Smooth muscle cell (in vitro differentiated cells): ENCODE results near the gene PIF1. TPM values are rescaled to one million over a fixed set of nuclear protein-coding genes. Genes with fewer than 3 reads are reported as not detected.
A peak's percentile ranks its signal among the peaks of the same experiment; 100 is the strongest.

ENCODE experiments used
- DNase-seq: peaks from one replicate; lab custom pipeline; 2025; ENCODE audit not compliant: unreplicated experiment; lab: John Stamatoyannopoulos, UW
- H2AFZ ChIP-seq: fragments of 200-600 bp; sonication (generic); 2 replicates; pipeline ENCODE4 v1.6.0; 2016; ENCODE audit warnings: antibody characterized with exemption, low read depth, mild to moderate bottlenecking
- H3F3A ChIP-seq: fragments of 200-600 bp; sonication (generic); 2 replicates; pipeline ENCODE4 v1.6.0; 2017; ENCODE audit warnings: antibody characterized with exemption, low read depth
- H3K27ac ChIP-seq: fragments of 200-600 bp; sonication (generic); 2 replicates; pipeline ENCODE4 v1.5.1; 2016; ENCODE audit warnings: low read depth, mild to moderate bottlenecking
- H3K27me3 ChIP-seq: fragments of 200-600 bp; sonication (generic); 2 replicates; pipeline ENCODE4 v1.6.1; 2016; ENCODE audit warnings: low read depth, mild to moderate bottlenecking
- H3K36me3 ChIP-seq: fragments of 200-600 bp; sonication (generic); 2 replicates; pipeline ENCODE4 v1.5.1; 2016; ENCODE audit warnings: low read depth
- H3K4me1 ChIP-seq: fragments of 200-600 bp; sonication (generic); 2 replicates; pipeline ENCODE4 v1.5.1; 2016; ENCODE audit warnings: low read depth
- H3K4me2 ChIP-seq: fragments of 200-600 bp; sonication (generic); 2 replicates; pipeline ENCODE4 v1.6.0; 2016; ENCODE audit warnings: mild to moderate bottlenecking
- H3K4me3 ChIP-seq: fragments of 200-600 bp; sonication (generic); 2 replicates; pipeline ENCODE4 v1.5.1; 2016; ENCODE audit warnings: mild to moderate bottlenecking
- H3K79me2 ChIP-seq: fragments of 200-600 bp; sonication (generic); 2 replicates; pipeline ENCODE4 v1.6.0; 2016; ENCODE audit warnings: low read depth, mild to moderate bottlenecking
- H3K9ac ChIP-seq: fragments of 200-600 bp; sonication (generic); 2 replicates; pipeline ENCODE4 v1.6.0; 2016; ENCODE audit warnings: low read depth
- H3K9me3 ChIP-seq: fragments of 200-600 bp; sonication (generic); replicated peaks from 2 replicates; pipeline ENCODE4 v1.5.1; 2016; ENCODE audit warnings: low read depth
- H4K20me1 ChIP-seq: fragments of 200-600 bp; sonication (generic); 2 replicates; pipeline ENCODE4 v1.6.0; 2016; ENCODE audit warnings: low read depth
- WGBS: methylation state at CpG from one replicate; pipeline ENCODE4 v1.1.7; 2016; ENCODE audit warnings: low lambda C conversion rate; 5-methylcytosine and 5-hydroxymethylcytosine counted together
- polyA plus RNA-seq: library from polyadenylated mRNA; unstranded; fragments of >200 nt; fragmentation: Nextera tagmentation; extraction: Ambion mirVana; gene quantifications from 2 replicates; pipeline ENCODE4 v1.2.1, GENCODE V29; 2016
- total RNA-seq: library from RNA; depleted of rRNA; stranded (reverse); fragments of >200 nt; gene quantifications from 2 replicates; pipeline ENCODE4 v1.2.3, GENCODE V29; 2014
- TF ChIP-seq, protein P1 (sequence below): fragments of 200-600 bp; sonication (generic); IDR thresholded peaks from 2 replicates; pipeline ENCODE4 v1.5.1; 2017; ENCODE audit warnings: borderline replicate concordance, mild to moderate bottlenecking, antibody characterized with exemption; ENCODE audit not compliant: insufficient read depth, poor library complexity, severe bottlenecking

Gene PIF1
- total and polyA plus RNA-seq, 2 experiments from 2014 or later, result 1.5 to 1.6 TPM

DNA sequence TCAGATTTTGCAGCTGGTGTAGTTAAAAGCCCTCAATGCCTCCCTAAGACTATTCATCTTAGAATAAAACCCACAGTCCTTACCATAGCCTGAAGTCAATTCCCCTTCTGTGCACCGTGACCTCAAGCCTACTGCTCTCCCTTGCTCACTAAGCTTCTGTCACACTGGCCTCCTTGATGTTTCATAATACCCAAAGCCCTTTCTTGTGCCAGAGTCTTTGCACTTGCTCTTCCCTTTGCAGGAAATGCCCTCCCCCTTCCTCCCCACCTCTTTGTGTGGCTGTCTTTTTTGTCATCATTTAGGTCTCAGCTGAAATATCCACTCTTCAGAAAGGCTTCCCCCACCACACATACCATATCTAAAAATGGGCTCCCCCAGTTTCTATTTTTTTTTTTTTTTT, 12.1 kb upstream of the PIF1 start:
- WGBS, result 92% methylated on average over 1 of the region's 1 CpG
- Histone ChIP-seq H3K27ac (no peak overlapping the region), H3K27me3 (no peaks in the 10 kb centered on the region), H3K4me2 (no peak overlapping the region), H3K4me3 (no peak overlapping the region), H3K36me3 (no peaks in the 10 kb centered on the region), H3K9me3 (no peaks in the 10 kb centered on the region), H3K4me1 (peaks cover 9% of the 10 kb centered on the region), H3F3A (no peaks in the 10 kb centered on the region), H2AFZ (no peak overlapping the region), H3K79me2 (peaks cover 8% of the 10 kb centered on the region), H4K20me1 (peaks cover 1% of the 10 kb centered on the region), H3K9ac (no peak overlapping the region)
- DNase-seq, result no peak
- TF ChIP-seq, protein P1, sequence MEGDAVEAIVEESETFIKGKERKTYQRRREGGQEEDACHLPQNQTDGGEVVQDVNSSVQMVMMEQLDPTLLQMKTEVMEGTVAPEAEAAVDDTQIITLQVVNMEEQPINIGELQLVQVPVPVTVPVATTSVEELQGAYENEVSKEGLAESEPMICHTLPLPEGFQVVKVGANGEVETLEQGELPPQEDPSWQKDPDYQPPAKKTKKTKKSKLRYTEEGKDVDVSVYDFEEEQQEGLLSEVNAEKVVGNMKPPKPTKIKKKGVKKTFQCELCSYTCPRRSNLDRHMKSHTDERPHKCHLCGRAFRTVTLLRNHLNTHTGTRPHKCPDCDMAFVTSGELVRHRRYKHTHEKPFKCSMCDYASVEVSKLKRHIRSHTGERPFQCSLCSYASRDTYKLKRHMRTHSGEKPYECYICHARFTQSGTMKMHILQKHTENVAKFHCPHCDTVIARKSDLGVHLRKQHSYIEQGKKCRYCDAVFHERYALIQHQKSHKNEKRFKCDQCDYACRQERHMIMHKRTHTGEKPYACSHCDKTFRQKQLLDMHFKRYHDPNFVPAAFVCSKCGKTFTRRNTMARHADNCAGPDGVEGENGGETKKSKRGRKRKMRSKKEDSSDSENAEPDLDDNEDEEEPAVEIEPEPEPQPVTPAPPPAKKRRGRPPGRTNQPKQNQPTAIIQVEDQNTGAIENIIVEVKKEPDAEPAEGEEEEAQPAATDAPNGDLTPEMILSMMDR, result no peak

DNA sequence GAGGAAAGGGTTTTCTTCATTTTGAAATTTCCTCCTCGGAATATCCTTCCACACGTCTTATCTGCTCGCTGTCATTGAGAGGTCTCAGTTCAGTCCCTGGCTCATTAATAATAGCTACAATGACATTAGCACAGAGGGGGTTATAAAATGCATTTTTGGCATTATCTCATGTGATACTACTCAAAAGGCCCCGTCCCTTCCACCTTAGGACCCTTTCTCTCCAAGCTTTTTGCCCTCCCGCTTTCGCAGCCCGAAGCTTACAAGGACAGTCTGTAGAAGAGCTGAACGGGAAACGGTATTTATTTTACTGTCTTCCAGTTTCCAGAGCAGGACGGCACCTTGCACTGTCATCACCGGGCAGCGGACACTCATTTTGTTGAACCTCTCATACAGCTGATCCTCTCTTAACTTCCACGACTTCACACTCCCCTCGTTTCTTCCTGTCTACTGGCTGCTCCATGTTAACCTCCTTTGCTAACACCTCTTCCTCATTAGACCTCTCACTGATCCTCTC, 10.6 kb upstream of the PIF1 start:
- TF ChIP-seq, protein P1, result peak; percentile 7
- no peak overlapping the region for H3K4me3 ChIP-seq
- no peak overlapping the region for H3K9ac ChIP-seq
- H3K36me3 ChIP-seq, result no peaks in the 10 kb centered on the region
- no peaks in the 10 kb centered on the region for H3K9me3 ChIP-seq
- no peaks in the 10 kb centered on the region for H4K20me1 ChIP-seq
- no peaks in the 10 kb centered on the region for H3K27me3 ChIP-seq
- 69% methylated on average over 14 of the region's 14 CpGs for WGBS
- H3K79me2 ChIP-seq, result no peaks in the 10 kb centered on the region
- H2AFZ ChIP-seq, result peak overlapping the region; percentile 82
- peaks cover 9% of the 10 kb centered on the region for H3K4me1 ChIP-seq
- DNase-seq, result no peak
- no peak overlapping the region for H3K27ac ChIP-seq
- H3F3A ChIP-seq, result no peaks in the 10 kb centered on the region
- peak overlapping the region; percentile 45 for H3K4me2 ChIP-seq

DNA sequence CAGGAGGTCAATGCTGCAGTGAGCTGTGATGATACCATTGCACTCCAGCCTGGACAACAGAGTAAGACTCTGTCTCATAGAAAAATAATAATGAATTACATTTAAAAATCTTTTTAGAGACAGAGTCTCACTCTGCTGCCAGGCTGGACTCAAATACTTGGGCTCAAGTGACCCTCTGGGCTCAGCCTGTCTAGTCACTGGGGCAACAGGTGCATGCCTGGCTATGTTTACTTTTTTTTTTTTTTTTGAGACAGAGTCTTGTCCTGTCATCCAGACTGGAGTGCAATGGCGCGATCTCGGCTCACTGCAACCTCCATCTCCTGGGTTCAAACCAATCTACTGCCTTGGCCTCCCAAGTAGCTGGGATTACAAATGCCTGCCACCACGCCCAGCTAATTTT, 8.2 kb upstream of the PIF1 start:
- 100% methylated on average over 4 of the region's 4 CpGs for WGBS
- Histone ChIP-seq H4K20me1 (no peaks in the 10 kb centered on the region), H3K4me3 (no peak overlapping the region), H3K4me1 (no peaks in the 10 kb centered on the region), H2AFZ (no peak overlapping the region), H3K27me3 (no peaks in the 10 kb centered on the region), H3K27ac (no peak overlapping the region), H3K4me2 (no peak overlapping the region), H3K79me2 (no peaks in the 10 kb centered on the region), H3K9me3 (no peaks in the 10 kb centered on the region), H3K36me3 (no peaks in the 10 kb centered on the region), H3F3A (no peaks in the 10 kb centered on the region), H3K9ac (no peak overlapping the region)
- DNase-seq, result no peak
- TF ChIP-seq, protein P1, result no peak

DNA sequence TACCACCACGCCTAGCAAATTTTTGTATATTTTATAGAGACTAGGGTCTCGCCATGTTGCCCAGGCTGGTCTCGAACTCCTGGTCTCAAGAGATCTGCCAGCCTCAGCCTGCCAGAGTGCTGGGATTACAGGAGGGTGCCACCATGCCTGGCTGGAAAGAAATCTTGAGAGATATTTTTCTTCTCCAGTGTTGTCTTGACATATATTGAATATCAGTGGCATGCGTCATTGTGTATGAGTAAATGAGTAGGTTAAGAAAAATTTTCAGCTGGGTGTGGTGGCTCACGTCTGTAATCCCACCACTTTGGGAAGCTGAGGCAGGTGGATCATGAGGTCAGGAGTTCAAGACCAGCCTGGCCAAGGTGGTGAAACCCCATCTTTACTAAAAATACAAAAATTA, 3.5 kb upstream of the PIF1 start:
- Histone ChIP-seq H3K36me3 (no peaks in the 10 kb centered on the region), H4K20me1 (no peaks in the 10 kb centered on the region), H3K4me1 (peaks cover 8% of the 10 kb centered on the region), H3K9me3 (no peaks in the 10 kb centered on the region), H3K4me2 (no peak overlapping the region), H3K79me2 (no peaks in the 10 kb centered on the region), H2AFZ (no peak overlapping the region), H3K27me3 (no peaks in the 10 kb centered on the region), H3K4me3 (no peak overlapping the region), H3F3A (no peaks in the 10 kb centered on the region), H3K27ac (no peak overlapping the region), H3K9ac (no peak overlapping the region)
- TF ChIP-seq, protein P1, result no peak
- 88% methylated on average over 5 of the region's 5 CpGs for WGBS
- DNase-seq, result no peak
